Activated T-helper 2 cell treated with anti-CD3 and anti-CD28 coated beads, Interferon-gamma antibody, Interleukin-2, Interleukin-4, amounts not matched to agents 10 μg/mL and 5 μg/mL and 100 μg/mL, durations not matched to agents 14 hours and 24 hours and 36 hours (primary cell): ENCODE results near the gene EHD1. TPM values are rescaled to one million over a fixed set of nuclear protein-coding genes. Genes with fewer than 3 reads are reported as not detected.
A peak's percentile ranks its signal among the peaks of the same experiment; 100 is the strongest.

Experiments
- DNase-seq: peaks from one replicate; pipeline ENCODE4 v3.0.0; 2021; ENCODE audit warnings: low spot score
- H3K27ac Mint-ChIP-seq: one replicate; pipeline ENCODE4 v1.8.0; 2021; ENCODE audit warnings: mixed read lengths
- H3K27me3 Mint-ChIP-seq: one replicate; pipeline ENCODE4 v1.8.0; 2021; ENCODE audit warnings: low read depth, mixed read lengths
- H3K36me3 Mint-ChIP-seq: one replicate; pipeline ENCODE4 v1.8.0; 2021; ENCODE audit warnings: low read depth, mixed read lengths
- H3K4me1 Mint-ChIP-seq: one replicate; pipeline ENCODE4 v1.8.0; 2021; ENCODE audit warnings: low read depth, mixed read lengths
- H3K4me3 Mint-ChIP-seq: one replicate; pipeline ENCODE4 v1.8.0; 2021; ENCODE audit warnings: low read depth, mild to moderate bottlenecking, moderate library complexity, mixed read lengths
- H3K9me3 Mint-ChIP-seq: one replicate; pipeline ENCODE4 v1.8.0; 2021; ENCODE audit warnings: mixed read lengths
- intact Hi-C: fragments of 100-400 bp; cut with micrococcal nuclease; formaldehyde crosslinking; loops from one replicate; pipeline ENCODE4 v1.15.1; 2023
- total RNA-seq: library from RNA; stranded (reverse); gene quantifications from 2 replicates; pipeline ENCODE4 v1.2.3, GENCODE V29; 2022

Gene EHD1
- total RNA-seq, 1 donor from 2014 or later: 107 TPM

- H3K9me3 Mint-ChIP-seq: no peaks in the 10 kb centered on the region
- DNase-seq: no peak
- intact Hi-C loops: loop anchor here (5.0 kb wide), 1 partner anchor 272 kb away; the partner anchor contains the start of gene ZNHIT2
- H3K27me3 Mint-ChIP-seq: no peaks in the 10 kb centered on the region
- H3K36me3 Mint-ChIP-seq: no peaks in the 10 kb centered on the region
- H3K4me1 Mint-ChIP-seq: peaks cover 21% of the 10 kb centered on the region
- no peak overlapping the region for H3K27ac Mint-ChIP-seq
- peak overlapping the region; percentile 55 for H3K4me3 Mint-ChIP-seq
These were observed 33.2 kb downstream of the EHD1 start for GRCh38 chr11:64845129-64845775.

GRCh38 chr11:64844330-64845128 is 33.9 kb downstream of the EHD1 start, which contains the start of gene CDC42BPG:
TSS of gene CDC42BPG (minus strand) at chr11:64844653. CDS start at chr11:64844569, 84 bp downstream.
- no peaks in the 10 kb centered on the region for H3K36me3 Mint-ChIP-seq
- H3K4me1 Mint-ChIP-seq: peaks cover 21% of the 10 kb centered on the region
- H3K27me3 Mint-ChIP-seq: no peaks in the 10 kb centered on the region
- no peaks in the 10 kb centered on the region for H3K9me3 Mint-ChIP-seq
- H3K27ac Mint-ChIP-seq: peak within 1 kb of the TSS; percentile 60
- peak within 1 kb of the TSS; percentile 77 for H3K4me3 Mint-ChIP-seq
- peak; percentile 60 for DNase-seq
- intact Hi-C loops: loop anchor here (5.0 kb wide), 1 partner anchor 273 kb away; the partner anchor contains the start of gene ZNHIT2

- intact Hi-C loops: no loop called here
- H3K9me3 Mint-ChIP-seq: no peaks in the 10 kb centered on the region
- H3K27ac Mint-ChIP-seq: peak overlapping the region; percentile 60
- DNase-seq: no peak
- H3K27me3 Mint-ChIP-seq: no peaks in the 10 kb centered on the region
- H3K36me3 Mint-ChIP-seq: no peaks in the 10 kb centered on the region
- H3K4me3 Mint-ChIP-seq: peak overlapping the region; percentile 77
- H3K4me1 Mint-ChIP-seq: peaks cover 18% of the 10 kb centered on the region
These were observed 34.6 kb downstream of the EHD1 start for GRCh38 chr11:64843686-64844329.

- H3K27ac Mint-ChIP-seq: no peak overlapping the region
- no peak for DNase-seq
- intact Hi-C loops: no loop called here
- no peaks in the 10 kb centered on the region for H3K36me3 Mint-ChIP-seq
- H3K4me1 Mint-ChIP-seq: peaks cover 13% of the 10 kb centered on the region
- H3K9me3 Mint-ChIP-seq: no peaks in the 10 kb centered on the region
- H3K4me3 Mint-ChIP-seq: peak overlapping the region; percentile 49
- H3K27me3 Mint-ChIP-seq: no peaks in the 10 kb centered on the region
These were observed 35.4 kb downstream of the EHD1 start for GRCh38 chr11:64842851-64843685.

- intact Hi-C loops: no loop called here
- no peaks in the 10 kb centered on the region for H3K36me3 Mint-ChIP-seq
- no peak overlapping the region for H3K4me3 Mint-ChIP-seq
- peaks cover 11% of the 10 kb centered on the region for H3K4me1 Mint-ChIP-seq
- no peak for DNase-seq
- H3K27ac Mint-ChIP-seq: no peak overlapping the region
- H3K27me3 Mint-ChIP-seq: no peaks in the 10 kb centered on the region
- no peaks in the 10 kb centered on the region for H3K9me3 Mint-ChIP-seq
These were observed 36.1 kb downstream of the EHD1 start for GRCh38 chr11:64842366-64842759.

GRCh38 chr11:64841592-64842365 is 36.6 kb downstream of the EHD1 start:
- Mint-ChIP-seq H3K4me1 (peaks cover 8% of the 10 kb centered on the region), H3K9me3 (no peaks in the 10 kb centered on the region), H3K36me3 (no peaks in the 10 kb centered on the region), H3K27me3 (no peaks in the 10 kb centered on the region), H3K27ac (no peak overlapping the region), H3K4me3 (no peak overlapping the region)
- intact Hi-C loops: no loop called here
- DNase-seq: no peak

- Mint-ChIP-seq H3K36me3 (no peaks in the 10 kb centered on the region), H3K27me3 (no peaks in the 10 kb centered on the region), H3K4me1 (peaks cover 6% of the 10 kb centered on the region), H3K27ac (no peak overlapping the region), H3K9me3 (no peaks in the 10 kb centered on the region), H3K4me3 (no peak overlapping the region)
- intact Hi-C loops: no loop called here
- no peak for DNase-seq
These were observed 38.3 kb downstream of the EHD1 start for GRCh38 chr11:64839887-64840782.

- no peaks in the 10 kb centered on the region for H3K9me3 Mint-ChIP-seq
- H3K27ac Mint-ChIP-seq: no peak overlapping the region
- H3K27me3 Mint-ChIP-seq: no peaks in the 10 kb centered on the region
- intact Hi-C loops: no loop called here
- no peak overlapping the region for H3K4me3 Mint-ChIP-seq
- no peaks in the 10 kb centered on the region for H3K36me3 Mint-ChIP-seq
- peaks cover 3% of the 10 kb centered on the region for H3K4me1 Mint-ChIP-seq
- DNase-seq: no peak
These were observed 39.1 kb downstream of the EHD1 start for GRCh38 chr11:64839335-64839734.

- Mint-ChIP-seq H3K27me3 (no peaks in the 10 kb centered on the region), H3K27ac (no peak overlapping the region), H3K4me3 (no peak overlapping the region), H3K36me3 (no peaks in the 10 kb centered on the region), H3K4me1 (peaks cover under 1% of the 10 kb centered on the region), H3K9me3 (no peaks in the 10 kb centered on the region)
- intact Hi-C loops: no loop called here
- DNase-seq: no peak
These were observed 39.7 kb downstream of the EHD1 start for GRCh38 chr11:64838600-64839334.

- Mint-ChIP-seq H3K9me3 (no peaks in the 10 kb centered on the region), H3K27ac (no peak overlapping the region)
These were observed 40.5 kb downstream of the EHD1 start for GRCh38 chr11:64837887-64838351.

More at GRCh38 chr11:64837887-64838351, 40.5 kb downstream of the EHD1 start:
- no peaks in the 10 kb centered on the region for H3K27me3 Mint-ChIP-seq
- no peak overlapping the region for H3K4me3 Mint-ChIP-seq
- intact Hi-C loops: no loop called here
- H3K36me3 Mint-ChIP-seq: no peaks in the 10 kb centered on the region
- DNase-seq: no peak
- no peaks in the 10 kb centered on the region for H3K4me1 Mint-ChIP-seq
